PFSK-1 (cell line): ENCODE measurements around the gene HOXD10. TPM values are rescaled to one million over a fixed set of nuclear protein-coding genes. Genes with fewer than 3 reads are reported as not detected.

Experiments used
- FOXP2 ChIP-seq: optimal IDR thresholded peaks from 2 replicates; pipeline ENCODE3; 2011; ENCODE audit warnings: borderline replicate concordance, control low read depth, inconsistent platforms; ENCODE audit not compliant: insufficient read depth; ENCODE audit errors: extremely low read length, extremely low read depth
- POLR2AphosphoS5 ChIP-seq: IDR thresholded peaks from 2 replicates; pipeline ENCODE4 v1.6.1; 2012; ENCODE audit warnings: low read depth, mild to moderate bottlenecking, control low read depth, low read length, moderate library complexity
- SIN3A ChIP-seq: IDR thresholded peaks from 2 replicates; pipeline ENCODE4 v1.6.1; 2012; ENCODE audit warnings: mild to moderate bottlenecking, low read length, moderate library complexity, borderline replicate concordance; ENCODE audit not compliant: insufficient read depth
- TAF1 ChIP-seq: IDR thresholded peaks from 2 replicates; pipeline ENCODE4 v1.6.1; 2012; ENCODE audit warnings: low read length, control low read depth, borderline replicate concordance; ENCODE audit not compliant: insufficient read depth
- polyA plus RNA-seq: library from polyadenylated mRNA; unstranded; fragments of >200 nt; gene quantifications from one replicate; pipeline ENCODE4 v1.2.1, GENCODE V29; 2012; ENCODE audit warnings: low read depth, missing spikeins; ENCODE audit not compliant: insufficient read length
- TF ChIP-seq, protein P1 (sequence below), 2 experiments: IDR thresholded peaks; 2 replicates each; pipeline versions ENCODE4 v1.6.1 to v1.8.0; 2011 to 2012; ENCODE audit warnings: low read depth in 2 of 2, low read length in 2 of 2, control low read depth in 1 of 2, inconsistent platforms in 1 of 2, mild to moderate bottlenecking in 1 of 2, moderate library complexity in 1 of 2; ENCODE audit not compliant: insufficient read depth in 1 of 2

Gene HOXD10
- not detected for polyA plus RNA-seq

DNA sequence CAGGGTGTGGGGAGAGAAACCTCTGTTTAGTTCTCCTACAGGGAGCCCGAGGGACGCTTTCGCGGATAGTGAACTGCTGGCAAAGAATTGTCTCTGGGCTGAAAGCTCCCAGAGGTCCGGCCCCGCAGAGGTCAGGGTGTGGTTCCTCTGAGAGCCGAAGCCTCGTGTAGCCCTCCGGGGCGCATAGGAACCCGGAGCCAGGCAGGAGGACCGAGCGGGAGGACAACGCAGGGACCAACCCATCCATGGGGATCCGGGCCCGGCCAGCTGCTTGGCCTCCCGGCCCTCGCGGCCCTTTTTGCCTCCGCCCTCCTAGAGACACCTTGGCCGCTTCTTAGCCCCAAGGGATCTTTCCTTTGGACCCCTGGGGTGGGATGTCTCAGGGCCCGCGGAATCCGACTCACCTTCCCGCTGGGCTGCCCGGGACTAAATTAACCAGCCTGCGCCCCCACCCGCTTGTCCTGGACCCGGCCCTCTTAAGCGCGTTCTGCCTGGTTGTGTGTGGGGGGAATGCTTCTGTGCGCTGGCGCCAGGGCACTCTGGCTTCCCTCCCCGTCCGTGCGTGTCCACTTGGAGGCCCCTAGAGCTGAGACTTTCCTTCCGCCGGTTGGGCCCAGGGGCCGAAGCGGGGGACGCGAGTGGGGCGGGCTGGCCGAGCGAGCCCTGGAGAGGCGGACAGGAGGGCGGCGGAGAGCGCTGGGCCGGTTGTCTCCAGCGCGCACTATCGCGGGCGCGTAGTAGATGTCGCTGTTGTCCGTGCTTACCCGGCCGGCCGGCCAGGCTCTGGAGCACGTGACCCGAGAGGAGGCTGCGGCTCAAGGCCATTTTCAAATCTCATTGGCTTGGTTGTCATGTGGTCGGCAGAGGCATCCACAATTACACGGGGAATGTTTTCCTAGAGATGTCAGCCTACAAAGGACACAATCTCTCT lies at the start of gene HOXD10:
HOXD10 (plus strand) TSS at position 896 of the 931 bp plus-strand sequence. CDS start 56 bp downstream, outside the sequence.
- no peak for TF ChIP-seq POLR2AphosphoS5

DNA sequence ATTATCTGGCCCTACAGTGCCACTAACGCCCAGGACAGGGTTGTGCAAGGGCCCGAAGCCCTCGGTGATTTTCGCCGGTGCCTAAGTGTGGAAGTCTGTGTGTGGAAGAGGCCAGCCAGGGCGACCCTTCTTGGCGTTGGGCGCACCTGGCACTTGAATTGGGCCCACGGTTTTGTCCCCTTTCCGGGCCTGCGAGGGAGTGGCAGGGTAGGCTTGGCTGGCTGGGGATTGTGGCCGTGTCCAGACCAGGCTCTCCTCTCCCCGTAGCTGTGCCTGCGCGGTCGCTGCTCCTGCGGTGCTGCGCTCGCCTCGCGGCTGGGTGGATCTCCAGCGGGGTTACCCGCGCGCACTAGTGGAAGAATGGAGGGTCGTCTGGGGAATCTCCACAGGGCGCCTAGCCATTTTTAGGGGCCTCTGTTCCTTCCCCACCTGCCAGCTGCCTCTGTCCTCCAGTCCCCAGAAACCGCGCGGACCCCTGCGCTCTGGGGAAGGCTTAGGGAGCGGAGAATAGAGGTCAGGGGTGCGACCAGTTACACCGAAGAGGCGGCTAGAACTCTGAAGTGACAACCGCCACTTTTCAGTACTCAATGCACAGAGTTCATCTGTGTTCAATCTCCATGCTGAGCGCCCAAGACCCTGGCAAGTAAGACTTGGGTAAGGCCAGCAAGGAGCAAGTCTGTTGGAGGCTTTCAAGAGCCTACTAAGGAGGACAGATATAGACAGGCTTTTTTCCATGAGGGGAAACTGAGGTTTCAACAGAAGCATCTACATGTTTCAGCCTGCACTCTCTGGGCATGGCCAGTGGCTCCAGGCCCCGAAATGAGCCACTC lies 48.8 kb upstream of the HOXD10 start:
- TF ChIP-seq, protein P1, sequence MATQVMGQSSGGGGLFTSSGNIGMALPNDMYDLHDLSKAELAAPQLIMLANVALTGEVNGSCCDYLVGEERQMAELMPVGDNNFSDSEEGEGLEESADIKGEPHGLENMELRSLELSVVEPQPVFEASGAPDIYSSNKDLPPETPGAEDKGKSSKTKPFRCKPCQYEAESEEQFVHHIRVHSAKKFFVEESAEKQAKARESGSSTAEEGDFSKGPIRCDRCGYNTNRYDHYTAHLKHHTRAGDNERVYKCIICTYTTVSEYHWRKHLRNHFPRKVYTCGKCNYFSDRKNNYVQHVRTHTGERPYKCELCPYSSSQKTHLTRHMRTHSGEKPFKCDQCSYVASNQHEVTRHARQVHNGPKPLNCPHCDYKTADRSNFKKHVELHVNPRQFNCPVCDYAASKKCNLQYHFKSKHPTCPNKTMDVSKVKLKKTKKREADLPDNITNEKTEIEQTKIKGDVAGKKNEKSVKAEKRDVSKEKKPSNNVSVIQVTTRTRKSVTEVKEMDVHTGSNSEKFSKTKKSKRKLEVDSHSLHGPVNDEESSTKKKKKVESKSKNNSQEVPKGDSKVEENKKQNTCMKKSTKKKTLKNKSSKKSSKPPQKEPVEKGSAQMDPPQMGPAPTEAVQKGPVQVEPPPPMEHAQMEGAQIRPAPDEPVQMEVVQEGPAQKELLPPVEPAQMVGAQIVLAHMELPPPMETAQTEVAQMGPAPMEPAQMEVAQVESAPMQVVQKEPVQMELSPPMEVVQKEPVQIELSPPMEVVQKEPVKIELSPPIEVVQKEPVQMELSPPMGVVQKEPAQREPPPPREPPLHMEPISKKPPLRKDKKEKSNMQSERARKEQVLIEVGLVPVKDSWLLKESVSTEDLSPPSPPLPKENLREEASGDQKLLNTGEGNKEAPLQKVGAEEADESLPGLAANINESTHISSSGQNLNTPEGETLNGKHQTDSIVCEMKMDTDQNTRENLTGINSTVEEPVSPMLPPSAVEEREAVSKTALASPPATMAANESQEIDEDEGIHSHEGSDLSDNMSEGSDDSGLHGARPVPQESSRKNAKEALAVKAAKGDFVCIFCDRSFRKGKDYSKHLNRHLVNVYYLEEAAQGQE (IDR thresholded peaks at IDR 0.05; ENCODE audit: insufficient read depth in 1 of 2, low read depth in 2 of 2, low read length in 2 of 2), result no peak
- TF ChIP-seq FOXP2 (no peak), SIN3A (no peak), POLR2AphosphoS5 (no peak), TAF1 (no peak)

DNA sequence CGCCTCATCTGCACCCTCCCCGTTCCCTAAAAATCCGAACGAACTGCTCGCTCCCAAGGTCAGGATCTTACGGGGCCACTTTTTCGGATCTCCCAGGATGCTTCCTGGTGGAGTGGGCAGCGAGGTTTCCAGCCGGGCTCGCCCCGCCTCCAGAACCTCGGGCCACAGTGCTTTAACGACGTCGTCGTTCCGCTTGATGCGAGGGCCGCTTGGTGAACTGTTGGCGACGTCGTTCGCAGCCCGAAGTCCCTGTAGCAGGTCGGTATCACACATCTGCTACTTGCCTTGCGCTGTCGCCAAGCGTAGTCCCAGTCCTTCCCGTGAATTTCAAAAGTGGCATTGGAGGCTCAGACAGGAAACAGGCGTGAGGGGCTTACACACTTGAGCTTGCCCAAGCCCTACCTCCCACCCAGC lies 48.2 kb upstream of the HOXD10 start:
- TF ChIP-seq SIN3A, result no peak
- no peak for TF ChIP-seq FOXP2
- TF ChIP-seq, protein P1 (IDR thresholded peaks at IDR 0.05; ENCODE audit: insufficient read depth in 1 of 2, low read depth in 2 of 2, low read length in 2 of 2), result no peak
- no peak for TF ChIP-seq POLR2AphosphoS5
- no peak for TF ChIP-seq TAF1

DNA sequence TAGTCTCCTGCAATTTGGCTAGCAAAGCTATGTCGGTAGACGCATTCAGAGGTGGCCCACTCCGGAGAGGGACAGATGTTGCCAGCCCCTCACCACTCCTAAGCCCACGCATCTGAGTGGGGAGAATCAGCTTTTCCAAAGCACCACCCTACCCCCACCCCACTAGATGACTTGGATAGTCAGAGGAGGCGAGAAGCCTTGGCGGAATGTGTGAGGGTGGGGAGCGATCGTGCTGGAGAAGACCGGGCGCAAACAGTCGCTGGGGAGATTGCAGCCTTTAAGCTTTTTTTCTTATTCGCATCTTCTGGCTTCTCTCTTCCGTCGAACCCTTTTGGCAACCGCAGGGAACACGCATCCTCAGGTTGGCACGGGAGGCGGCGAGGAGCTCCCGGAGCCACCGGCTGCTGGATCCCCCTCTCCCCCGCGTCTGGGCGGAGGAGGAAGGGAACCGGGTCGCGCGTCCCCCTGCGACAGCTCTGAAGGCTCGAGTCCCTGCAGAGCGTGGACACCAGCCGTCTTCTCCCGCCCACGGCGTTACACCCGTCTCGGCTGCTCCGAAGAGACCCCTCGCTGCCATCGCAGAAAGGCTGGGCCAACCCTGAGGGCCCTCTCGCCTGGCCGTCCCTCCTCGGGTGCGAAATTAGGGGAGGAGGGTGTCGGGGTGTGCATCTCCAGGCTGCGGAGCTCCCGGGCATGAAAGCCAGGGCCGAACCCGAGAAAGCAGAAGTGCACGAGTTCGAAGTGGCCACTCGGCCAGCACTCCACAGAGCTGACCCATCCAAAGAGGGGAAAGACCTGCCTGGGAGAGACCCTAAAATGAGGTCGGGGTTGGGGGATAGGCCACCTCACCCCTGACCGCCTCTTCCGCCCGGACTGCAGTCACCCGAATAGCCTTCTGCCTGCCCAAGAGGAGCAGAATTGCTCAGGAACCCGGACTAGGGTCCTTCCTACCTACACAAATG lies 45.0 kb upstream of the HOXD10 start:
- no peak for TF ChIP-seq TAF1
- no peak for TF ChIP-seq SIN3A
- no peak for TF ChIP-seq FOXP2
- TF ChIP-seq, protein P1 (IDR thresholded peaks at IDR 0.05; ENCODE audit: insufficient read depth in 1 of 2, low read depth in 2 of 2, low read length in 2 of 2), result no peak
- no peak for TF ChIP-seq POLR2AphosphoS5
